Adrenal gland (tissue), 5 donors: ENCODE results near the gene SLC7A5.
"Not testable (repeated sequence)": the region's sequence is repeated elsewhere in the genome, so short reads cannot be mapped to it uniquely, and the experiment has no call there.

Experiments
- POLR2A ChIP-seq, 2 donors: fragments of 450-650 bp; IDR thresholded peaks; one replicate each; pipeline ENCODE4 v1.6.1; 2017; ENCODE audit warnings: antibody characterized with exemption in 2 of 2, mild to moderate bottlenecking in 2 of 2, moderate library complexity in 1 of 2
- TF ChIP-seq, protein P1 (sequence below), 6 experiments: fragments of 450-650 bp in 4 of 6; fragments of 200-600 bp in 2 of 6; sonication (generic) in 1 of 6; IDR thresholded peaks; 1 replicate in 5 of 6; 2 replicates in 1 of 6; pipeline versions ENCODE4 v1.5.1 to v1.8.0; 2016 to 2021; ENCODE audit warnings: antibody characterized with exemption in 6 of 6, mild to moderate bottlenecking in 2 of 6, moderate library complexity in 1 of 6
- donor health status: DM: no; HTN: no; CAD: no.

DNA sequence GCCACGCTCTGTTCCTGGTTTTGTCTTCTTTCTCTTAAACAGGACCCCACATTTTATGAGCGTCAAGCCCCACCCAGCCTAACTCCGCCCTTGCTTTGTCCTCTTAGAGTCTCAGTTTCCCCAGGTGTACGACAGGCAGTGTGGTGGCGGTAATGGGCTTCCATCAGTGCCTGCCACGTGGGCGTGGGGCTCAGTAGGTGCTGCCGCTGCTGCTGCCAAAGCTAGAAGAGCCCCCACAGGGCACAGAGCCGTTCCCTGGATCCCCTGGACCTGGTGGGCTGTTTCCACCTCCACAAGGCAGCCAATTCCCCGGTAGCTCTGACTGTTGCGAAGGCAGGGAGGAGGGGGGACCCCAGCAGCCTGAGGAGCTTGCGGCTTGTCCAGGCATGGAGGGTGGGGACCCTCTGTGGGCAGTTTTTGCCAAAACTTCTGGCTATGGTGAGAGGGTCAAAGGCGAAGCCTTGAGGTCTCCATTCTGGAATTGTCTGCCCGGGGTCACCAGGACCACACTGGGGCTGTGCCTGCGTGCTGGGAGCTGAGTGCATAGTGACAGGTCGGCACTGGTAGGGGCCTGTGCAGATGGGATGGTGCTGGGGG lies 27.7 kb upstream of the SLC7A5 start:
- TF ChIP-seq POLR2A (IDR thresholded peaks at IDR 0.05): not testable (repeated sequence)
- TF ChIP-seq, protein P1, sequence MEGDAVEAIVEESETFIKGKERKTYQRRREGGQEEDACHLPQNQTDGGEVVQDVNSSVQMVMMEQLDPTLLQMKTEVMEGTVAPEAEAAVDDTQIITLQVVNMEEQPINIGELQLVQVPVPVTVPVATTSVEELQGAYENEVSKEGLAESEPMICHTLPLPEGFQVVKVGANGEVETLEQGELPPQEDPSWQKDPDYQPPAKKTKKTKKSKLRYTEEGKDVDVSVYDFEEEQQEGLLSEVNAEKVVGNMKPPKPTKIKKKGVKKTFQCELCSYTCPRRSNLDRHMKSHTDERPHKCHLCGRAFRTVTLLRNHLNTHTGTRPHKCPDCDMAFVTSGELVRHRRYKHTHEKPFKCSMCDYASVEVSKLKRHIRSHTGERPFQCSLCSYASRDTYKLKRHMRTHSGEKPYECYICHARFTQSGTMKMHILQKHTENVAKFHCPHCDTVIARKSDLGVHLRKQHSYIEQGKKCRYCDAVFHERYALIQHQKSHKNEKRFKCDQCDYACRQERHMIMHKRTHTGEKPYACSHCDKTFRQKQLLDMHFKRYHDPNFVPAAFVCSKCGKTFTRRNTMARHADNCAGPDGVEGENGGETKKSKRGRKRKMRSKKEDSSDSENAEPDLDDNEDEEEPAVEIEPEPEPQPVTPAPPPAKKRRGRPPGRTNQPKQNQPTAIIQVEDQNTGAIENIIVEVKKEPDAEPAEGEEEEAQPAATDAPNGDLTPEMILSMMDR (IDR thresholded peaks at IDR 0.05): not testable (repeated sequence)
